GM18907 (cell line): ENCODE data around the gene FAT4.

Experiments
- ATAC-seq: cut with Tn5 transposase; IDR thresholded peaks from one replicate; pipeline ENCODE4 v1.9.1; 2021; ENCODE audit warnings: mild to moderate bottlenecking, moderate library complexity; ENCODE audit not compliant: unreplicated experiment

FAT4 gene

DNA sequence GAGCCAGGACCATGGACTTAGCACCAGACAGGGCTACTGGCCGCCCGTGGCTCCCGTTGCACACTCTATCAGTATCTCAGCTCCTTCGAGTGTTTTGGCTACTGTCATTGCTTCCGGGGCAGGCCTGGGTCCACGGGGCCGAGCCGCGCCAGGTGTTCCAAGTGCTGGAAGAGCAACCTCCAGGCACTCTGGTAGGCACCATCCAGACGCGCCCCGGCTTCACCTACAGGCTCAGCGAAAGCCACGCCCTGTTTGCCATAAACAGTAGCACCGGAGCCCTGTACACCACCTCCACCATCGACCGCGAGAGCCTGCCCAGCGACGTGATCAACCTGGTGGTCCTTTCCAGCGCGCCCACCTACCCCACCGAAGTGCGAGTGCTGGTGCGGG is 1.6 kb downstream of the FAT4 start:
- ATAC-seq, result no peak

GRCh38 chr4:125316791-125317524 is 2.2 kb downstream of the FAT4 start:
- ATAC-seq, result no peak

DNA sequence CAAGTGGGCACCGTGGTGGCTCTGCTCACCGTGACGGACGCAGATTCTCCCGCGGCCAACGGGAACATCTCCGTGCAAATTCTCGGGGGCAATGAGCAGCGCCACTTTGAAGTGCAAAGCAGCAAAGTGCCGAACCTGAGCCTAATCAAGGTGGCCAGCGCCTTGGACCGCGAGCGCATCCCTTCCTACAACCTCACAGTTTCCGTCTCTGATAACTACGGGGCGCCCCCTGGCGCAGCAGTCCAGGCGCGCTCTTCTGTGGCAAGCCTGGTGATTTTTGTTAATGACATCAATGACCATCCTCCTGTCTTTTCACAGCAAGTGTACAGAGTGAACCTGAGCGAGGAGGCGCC is 2.7 kb downstream of the FAT4 start:
- no peak for ATAC-seq

GRCh38 chr4:125319311-125319710 is 4.6 kb downstream of the FAT4 start:
- no peak for ATAC-seq

- ATAC-seq, result no peak
Measured at GRCh38 chr4:125321709-125322365, 7.1 kb downstream of the FAT4 start.

- ATAC-seq, result no peak
Measured at GRCh38 chr4:125322366-125322730, 7.6 kb downstream of the FAT4 start.

GRCh38 chr4:125323654-125324053 is 8.9 kb downstream of the FAT4 start:
- no peak for ATAC-seq

GRCh38 chr4:125325733-125326132 is 11.0 kb downstream of the FAT4 start:
- no peak for ATAC-seq

DNA sequence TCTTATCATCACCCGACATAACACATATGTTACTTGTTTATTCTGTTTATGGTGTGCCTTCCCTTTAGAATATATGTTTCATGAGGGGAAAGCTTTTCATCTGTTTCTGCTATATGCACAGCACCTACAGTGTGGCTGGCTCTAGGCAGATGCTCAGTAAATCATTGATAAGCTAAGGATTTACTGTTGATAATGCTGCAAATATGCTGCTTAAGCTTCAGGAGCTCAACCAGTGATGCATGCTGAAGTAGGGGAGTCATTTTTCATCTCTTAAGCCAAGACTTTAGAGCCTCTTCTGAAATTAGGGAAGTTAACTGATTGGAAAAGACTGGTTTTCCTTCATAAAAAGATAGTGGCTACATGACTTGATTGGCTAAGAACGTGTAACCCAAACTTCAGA is 16.4 kb downstream of the FAT4 start:
- ATAC-seq, result no peak

- no peak for ATAC-seq
Measured at GRCh38 chr4:125334926-125335325, 20.2 kb downstream of the FAT4 start.

GRCh38 chr4:125338814-125339213 is 24.1 kb downstream of the FAT4 start:
- no peak for ATAC-seq

GRCh38 chr4:125344198-125344597 is 29.4 kb downstream of the FAT4 start:
- ATAC-seq, result no peak

DNA sequence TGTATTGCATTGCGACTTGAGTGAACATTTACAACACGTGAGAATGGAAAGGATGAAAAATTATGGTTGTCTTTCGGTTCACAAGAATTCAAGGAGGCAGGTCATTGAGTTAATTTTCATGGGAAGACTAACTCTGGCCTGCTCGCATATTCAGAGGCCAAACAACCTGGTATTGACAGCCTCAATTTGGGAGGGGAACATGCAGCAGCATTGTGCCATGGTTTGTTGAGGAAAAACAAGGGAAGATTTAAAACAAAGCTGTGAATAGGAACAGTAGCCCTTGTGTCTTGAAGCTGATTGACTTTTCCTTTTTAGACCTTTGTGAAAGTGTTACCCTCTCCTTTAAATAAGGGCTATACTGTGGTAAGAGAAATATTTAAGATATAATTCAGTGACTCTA is 31.9 kb downstream of the FAT4 start:
- ATAC-seq, result no peak

DNA sequence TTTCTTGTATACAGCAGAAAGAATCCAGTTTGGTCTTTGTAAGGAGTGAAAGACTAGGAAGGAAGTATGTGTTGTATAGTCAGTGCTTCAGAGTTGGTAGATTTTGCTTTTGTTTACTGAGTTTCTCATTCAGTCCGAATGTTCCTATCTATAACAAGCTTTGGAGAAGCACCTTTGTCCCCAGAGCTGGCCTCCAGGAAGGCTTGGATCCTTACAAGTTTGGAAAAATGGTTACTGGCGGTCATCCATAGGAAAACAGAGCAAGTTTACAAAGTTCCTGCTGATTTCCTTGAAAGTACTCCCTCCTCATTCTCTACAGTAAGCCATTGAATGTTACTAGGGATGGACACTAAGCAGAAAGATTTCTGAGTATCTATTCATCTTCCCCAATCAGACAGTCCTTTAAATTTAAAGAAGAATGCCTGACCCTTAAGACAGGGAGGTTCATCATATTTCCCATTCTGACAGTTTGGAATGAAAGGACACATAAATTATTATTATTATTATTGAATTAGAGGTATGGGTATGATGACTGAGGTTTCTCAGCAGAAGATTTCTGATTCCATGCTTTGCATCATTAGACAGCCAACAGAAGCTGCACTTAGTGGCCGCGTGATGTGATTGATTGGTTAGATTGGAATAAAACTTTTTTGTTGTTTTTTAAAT is 35.8 kb downstream of the FAT4 start:
- ATAC-seq, result no peak

DNA sequence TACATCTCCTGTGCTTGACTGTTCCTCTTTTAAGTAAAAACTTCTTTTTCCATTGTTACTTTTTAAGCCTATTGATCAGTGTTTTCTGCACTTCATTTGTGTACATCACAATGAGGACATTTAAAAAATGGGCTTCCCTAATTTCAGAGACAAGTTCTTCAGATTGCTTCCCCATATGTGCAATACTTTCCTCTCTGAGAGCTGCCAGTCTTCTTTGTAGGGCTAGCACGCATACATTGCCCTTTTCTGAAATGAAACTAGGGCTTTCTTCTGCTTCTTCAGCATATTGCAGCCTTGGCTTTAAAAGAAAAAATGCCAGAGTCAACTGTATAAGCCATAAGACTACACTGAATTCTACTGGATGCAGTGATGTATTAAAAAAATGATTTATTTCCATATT is 37.8 kb downstream of the FAT4 start:
- no peak for ATAC-seq

- ATAC-seq, result no peak
Measured at GRCh38 chr4:125353131-125353530, 38.4 kb downstream of the FAT4 start.

DNA sequence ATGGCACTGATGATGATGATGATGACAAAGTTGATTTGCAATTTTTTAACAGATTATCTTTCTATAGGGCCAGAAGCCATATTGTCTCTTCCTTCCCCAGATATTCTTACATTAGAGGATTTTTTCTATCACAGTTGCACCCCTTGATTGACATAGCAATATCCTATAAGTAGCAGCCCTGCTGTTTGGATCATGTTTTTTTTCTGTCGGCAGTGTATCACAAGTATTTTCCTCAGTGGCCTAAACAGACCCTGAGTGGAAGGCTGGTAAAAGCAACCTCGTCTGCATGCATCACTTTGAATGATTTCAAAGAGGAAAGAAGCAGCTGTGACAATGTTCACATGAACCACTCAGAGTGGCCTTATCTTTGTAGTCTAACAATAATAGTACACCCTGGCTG is 41.0 kb downstream of the FAT4 start:
- ATAC-seq, result no peak

- ATAC-seq, result no peak
Measured at GRCh38 chr4:125357675-125358074, 42.9 kb downstream of the FAT4 start.

- ATAC-seq, result no peak
Measured at GRCh38 chr4:125358453-125358852, 43.7 kb downstream of the FAT4 start.

DNA sequence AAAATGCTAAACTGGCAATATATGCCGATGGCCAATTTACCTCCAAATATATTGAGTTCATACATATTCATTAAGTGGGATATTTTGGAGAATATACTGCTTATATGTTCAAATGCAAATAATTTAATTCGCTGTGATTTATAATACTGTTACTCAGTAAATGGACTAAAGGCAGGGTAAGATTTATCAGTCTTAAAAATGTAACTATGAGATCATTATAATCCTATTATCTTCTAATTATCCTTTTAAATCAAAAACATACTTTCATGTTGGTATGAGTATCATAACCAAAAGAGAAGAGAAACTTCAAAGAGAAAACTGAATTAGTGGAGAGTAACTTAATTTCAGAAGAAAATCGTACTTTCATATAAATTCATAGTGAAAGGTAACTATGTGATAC is 44.6 kb downstream of the FAT4 start:
- ATAC-seq, result no peak

- no peak for ATAC-seq
Measured at GRCh38 chr4:125359960-125360634, 45.3 kb downstream of the FAT4 start.

DNA sequence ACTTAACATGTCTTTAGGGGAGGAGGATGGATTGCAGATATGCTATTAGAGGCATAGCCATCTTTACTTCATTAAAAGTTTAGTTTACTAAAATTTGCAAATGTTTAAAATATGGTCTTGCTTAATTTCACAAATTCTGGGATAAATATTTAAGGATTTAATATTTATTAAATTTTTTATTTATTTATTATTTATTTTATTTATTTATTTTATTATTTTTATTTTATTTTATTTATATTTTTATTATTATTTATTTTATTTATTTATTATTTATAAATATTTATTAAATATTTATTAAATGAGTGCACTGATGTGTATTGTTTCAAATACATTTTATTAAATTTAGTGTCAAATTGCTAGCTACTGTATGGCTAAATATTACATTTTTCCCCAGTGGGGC is 46.0 kb downstream of the FAT4 start:
- no peak for ATAC-seq
